ENCODE results near the gene CIDEC. TPM values are rescaled to one million over a fixed set of nuclear protein-coding genes. Genes with fewer than 3 reads are reported as not detected.
A peak's percentile ranks its signal among the peaks of the same experiment; 100 is the strongest.
"Not testable (repeated sequence)": the region's sequence is repeated elsewhere in the genome, so short reads cannot be mapped to it uniquely, and the experiment has no call there.

Gene CIDEC
- total RNA-seq, 6 donors from 2014 or later: not detected

GRCh38 chr3:9870978-9871377 lies 9.1 kb downstream of the CIDEC start:
- DNase-seq: no peak
- WGBS, 2 donors: 100% methylated on average over 1 of the region's 1 CpG
- Histone ChIP-seq H3K27ac (no peak overlapping the region), H3K4me3 (no peak overlapping the region), H3K9me3 (no peaks in the 10 kb centered on the region), H3K27me3 (no peaks in the 10 kb centered on the region), H3K36me3 (no peaks in the 10 kb centered on the region), H3K4me1 (peaks cover 0 to 5% (median 0%) of the 10 kb centered on the region in 4 donors)
- TF ChIP-seq EP300 (IDR thresholded peaks at IDR 0.05) (no peak), POLR2AphosphoS5 (IDR thresholded peaks at IDR 0.05) (no peak), POLR2A (IDR thresholded peaks at IDR 0.05) (no peak)
- TF ChIP-seq, protein P1, sequence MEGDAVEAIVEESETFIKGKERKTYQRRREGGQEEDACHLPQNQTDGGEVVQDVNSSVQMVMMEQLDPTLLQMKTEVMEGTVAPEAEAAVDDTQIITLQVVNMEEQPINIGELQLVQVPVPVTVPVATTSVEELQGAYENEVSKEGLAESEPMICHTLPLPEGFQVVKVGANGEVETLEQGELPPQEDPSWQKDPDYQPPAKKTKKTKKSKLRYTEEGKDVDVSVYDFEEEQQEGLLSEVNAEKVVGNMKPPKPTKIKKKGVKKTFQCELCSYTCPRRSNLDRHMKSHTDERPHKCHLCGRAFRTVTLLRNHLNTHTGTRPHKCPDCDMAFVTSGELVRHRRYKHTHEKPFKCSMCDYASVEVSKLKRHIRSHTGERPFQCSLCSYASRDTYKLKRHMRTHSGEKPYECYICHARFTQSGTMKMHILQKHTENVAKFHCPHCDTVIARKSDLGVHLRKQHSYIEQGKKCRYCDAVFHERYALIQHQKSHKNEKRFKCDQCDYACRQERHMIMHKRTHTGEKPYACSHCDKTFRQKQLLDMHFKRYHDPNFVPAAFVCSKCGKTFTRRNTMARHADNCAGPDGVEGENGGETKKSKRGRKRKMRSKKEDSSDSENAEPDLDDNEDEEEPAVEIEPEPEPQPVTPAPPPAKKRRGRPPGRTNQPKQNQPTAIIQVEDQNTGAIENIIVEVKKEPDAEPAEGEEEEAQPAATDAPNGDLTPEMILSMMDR (IDR thresholded peaks at IDR 0.05): no peak
- no peak for ATAC-seq (ENCODE audit: low FRiP score in 2 of 2)

- peaks cover 1 to 13% (median 4%) of the 10 kb centered on the region in 4 donors for H3K4me1 ChIP-seq
- no peak for ATAC-seq (ENCODE audit: low FRiP score in 2 of 2)
Observed at GRCh38 chr3:9869955-9870354, 10.1 kb downstream of the CIDEC start.

GRCh38 chr3:9867106-9867505 lies 12.9 kb downstream of the CIDEC start:
- Histone ChIP-seq H3K4me1 (peaks cover 20 to 42% (median 25%) of the 10 kb centered on the region in 4 donors), H3K9me3 (no peaks in the 10 kb centered on the region), H3K27me3 (no peaks in the 10 kb centered on the region), H3K4me3 (no peak overlapping the region), H3K36me3 (no peaks in the 10 kb centered on the region), H3K27ac (peak overlapping the region in 2 of 4 donors; percentile 7 to 33)
- TF ChIP-seq, protein P1 (IDR thresholded peaks at IDR 0.05): no peak
- no peak for TF ChIP-seq EP300 (IDR thresholded peaks at IDR 0.05)
- TF ChIP-seq POLR2AphosphoS5 (IDR thresholded peaks at IDR 0.05): no peak
- TF ChIP-seq POLR2A (IDR thresholded peaks at IDR 0.05): no peak
- 85 to 90% methylated on average over 12 of the region's 12 CpGs for WGBS, 2 donors
- no peak for ATAC-seq (ENCODE audit: low FRiP score in 2 of 2)
- no peak for DNase-seq

More at GRCh38 chr3:9869955-9870354, 10.1 kb downstream of the CIDEC start:
- no peaks in the 10 kb centered on the region for H3K27me3 ChIP-seq
- H3K27ac ChIP-seq: no peak overlapping the region
- H3K36me3 ChIP-seq: no peaks in the 10 kb centered on the region
- no peak for DNase-seq
- TF ChIP-seq POLR2AphosphoS5 (IDR thresholded peaks at IDR 0.05): no peak
- no peaks in the 10 kb centered on the region for H3K9me3 ChIP-seq
- no peak overlapping the region for H3K4me3 ChIP-seq
- WGBS, 2 donors: 78 to 88% methylated on average over 5 of the region's 5 CpGs

- H3K4me3 ChIP-seq: no peak overlapping the region
- ATAC-seq (ENCODE audit: low FRiP score in 2 of 2): peak; percentile 31 to 74
- DNase-seq: peak in 1 of 2 donors; percentile 79
- TF ChIP-seq, protein P1 (IDR thresholded peaks at IDR 0.05): no peak
- TF ChIP-seq POLR2AphosphoS5 (IDR thresholded peaks at IDR 0.05) (no peak), EP300 (IDR thresholded peaks at IDR 0.05) (no peak), POLR2A (IDR thresholded peaks at IDR 0.05) (no peak)
- H3K36me3 ChIP-seq: no peaks in the 10 kb centered on the region
- 67 to 71% methylated on average over 7 to 8 of the region's 8 CpGs for WGBS, 2 donors
- H3K27me3 ChIP-seq: no peaks in the 10 kb centered on the region
- H3K27ac ChIP-seq: peak overlapping the region in 2 of 4 donors; percentile 33 to 44
- H3K9me3 ChIP-seq: no peaks in the 10 kb centered on the region
- peaks cover 20 to 47% (median 25%) of the 10 kb centered on the region in 4 donors for H3K4me1 ChIP-seq
Observed at GRCh38 chr3:9866639-9867038, 13.4 kb downstream of the CIDEC start.

DNA sequence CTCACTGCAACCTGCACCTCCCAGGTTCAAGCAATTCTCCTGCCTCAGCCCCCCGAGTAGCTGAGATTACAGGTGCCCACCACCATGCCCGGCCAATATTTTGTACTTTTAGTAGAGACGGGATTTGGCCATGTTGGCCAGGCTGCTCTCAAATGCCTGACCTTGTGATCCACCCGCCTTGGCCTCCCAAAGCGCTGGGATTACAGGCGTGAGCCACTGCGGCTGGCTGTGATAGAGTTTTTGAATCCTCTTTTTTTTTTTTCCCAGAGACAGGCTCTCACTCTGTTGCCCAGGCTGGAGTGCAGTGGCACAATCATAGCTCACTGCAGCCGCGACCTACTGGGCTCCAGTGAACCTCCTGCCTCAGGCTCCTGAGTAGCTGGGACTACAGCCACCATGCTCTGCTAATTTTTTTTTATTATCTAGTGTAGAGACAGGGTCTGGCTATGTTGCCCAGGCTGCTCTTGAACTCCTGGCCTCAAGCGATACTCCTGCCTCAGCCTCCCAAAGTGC lies 14.9 kb downstream of the CIDEC start:
- not testable (repeated sequence) for ATAC-seq (ENCODE audit: low FRiP score in 2 of 2); DNase-seq; H3K9me3 ChIP-seq; H3K36me3 ChIP-seq; H3K27me3 ChIP-seq; H3K4me3 ChIP-seq
- 78 to 87% methylated on average over 10 of the region's 10 CpGs for WGBS, 2 donors
- H3K4me1 ChIP-seq: peaks cover 20 to 47% (median 25%) of the 10 kb centered on the region in 4 donors
- H3K27ac ChIP-seq: peak overlapping the region; percentile 36 to 81 (median 70)
